Stimulated activated CD4-positive, alpha-beta T cell treated with anti-CD3 and anti-CD28 coated beads, Interleukin-1b, Interleukin-23, amount 100 ng/mL, for 24 hours (primary cell): Measurements from ENCODE around the gene DCBLD2.

Experiments
- DNase-seq, 4 experiments: peaks; one replicate each; pipeline ENCODE4 v3.0.0-alpha.2; 2020; ENCODE audit warnings: low read depth in 4 of 4, low spot score in 1 of 4

DCBLD2 gene

GRCh38 chr3:98829246-98829832 is 72.2 kb downstream of the DCBLD2 start:
- no peak for DNase-seq

DNA sequence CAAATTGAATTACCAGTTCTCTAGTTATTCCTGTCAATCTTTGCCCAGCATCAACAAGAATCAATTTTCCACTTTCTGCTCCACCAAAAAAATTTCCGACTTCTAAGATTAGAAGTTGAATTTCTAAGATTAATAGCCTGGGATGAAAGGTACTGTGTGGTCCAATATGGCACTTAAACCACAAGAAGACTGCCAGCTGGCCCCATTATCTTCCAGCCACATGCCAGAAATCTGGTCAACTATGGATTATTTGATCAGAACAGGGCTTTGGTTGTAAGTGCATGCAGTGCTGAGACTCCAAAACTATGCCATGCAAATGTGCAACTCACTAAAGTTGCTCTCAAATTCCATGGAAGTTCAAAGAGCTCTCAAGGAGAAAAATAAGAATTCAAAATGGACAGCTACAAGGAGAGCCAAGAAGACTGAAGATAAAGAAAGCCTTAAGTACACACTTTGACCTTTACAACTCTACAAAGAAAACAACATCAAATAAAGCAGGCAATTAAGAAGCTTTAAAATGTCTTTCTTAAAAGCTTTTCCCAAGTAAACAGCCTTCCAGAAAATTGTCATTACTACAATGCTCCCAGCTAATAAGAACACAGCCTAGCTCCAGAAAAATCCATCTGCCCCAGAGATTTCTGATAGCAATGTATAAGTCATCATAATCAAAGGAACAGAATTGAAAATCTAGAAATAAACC is 74.1 kb downstream of the DCBLD2 start:
- no peak for DNase-seq

- DNase-seq: no peak
Observed at GRCh38 chr3:98826126-98826525, 75.4 kb downstream of the DCBLD2 start.

DNA sequence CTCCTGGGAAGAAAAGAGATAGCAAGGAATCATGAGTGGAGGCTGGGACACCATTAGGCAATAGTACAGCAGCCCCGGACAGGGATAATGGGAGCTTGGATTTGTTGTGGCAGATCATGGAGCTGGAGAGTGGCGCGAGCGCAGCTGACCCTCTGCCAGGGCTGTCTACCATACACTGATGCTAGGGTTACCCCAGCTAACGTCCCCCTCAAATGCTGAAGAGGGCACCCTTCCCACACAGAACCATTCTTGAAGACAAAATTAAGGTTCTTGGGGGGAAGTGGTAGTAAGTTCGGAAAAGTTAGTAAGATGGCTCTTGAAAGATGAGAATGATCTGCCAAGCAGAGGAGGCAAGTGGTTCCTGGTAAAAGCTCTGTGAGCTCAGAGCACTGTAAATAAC is 77.2 kb downstream of the DCBLD2 start:
- no peak for DNase-seq

GRCh38 chr3:98823791-98824190 is 77.7 kb downstream of the DCBLD2 start:
- no peak for DNase-seq

DNA sequence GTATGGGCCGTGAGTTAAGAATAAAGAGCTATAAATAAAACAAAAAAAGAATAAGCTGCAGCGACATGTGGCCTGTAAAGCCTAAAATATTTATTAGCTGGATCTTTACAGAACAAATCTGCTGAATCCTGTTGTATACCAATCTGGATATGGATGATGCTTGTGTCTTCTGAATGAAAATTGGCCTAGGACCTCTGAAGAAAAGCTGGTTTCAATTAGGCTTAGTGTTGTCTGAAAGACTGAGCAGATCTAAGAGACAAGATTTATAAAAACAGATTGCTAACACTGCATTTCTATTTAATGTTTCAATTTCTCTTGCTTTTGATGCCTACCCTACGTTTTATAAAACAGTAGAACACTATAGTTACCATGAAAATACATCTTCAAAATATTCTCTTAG is 80.4 kb downstream of the DCBLD2 start:
- DNase-seq: no peak

- no peak for DNase-seq
Observed at GRCh38 chr3:98817547-98818041, 83.9 kb downstream of the DCBLD2 start.

DNA sequence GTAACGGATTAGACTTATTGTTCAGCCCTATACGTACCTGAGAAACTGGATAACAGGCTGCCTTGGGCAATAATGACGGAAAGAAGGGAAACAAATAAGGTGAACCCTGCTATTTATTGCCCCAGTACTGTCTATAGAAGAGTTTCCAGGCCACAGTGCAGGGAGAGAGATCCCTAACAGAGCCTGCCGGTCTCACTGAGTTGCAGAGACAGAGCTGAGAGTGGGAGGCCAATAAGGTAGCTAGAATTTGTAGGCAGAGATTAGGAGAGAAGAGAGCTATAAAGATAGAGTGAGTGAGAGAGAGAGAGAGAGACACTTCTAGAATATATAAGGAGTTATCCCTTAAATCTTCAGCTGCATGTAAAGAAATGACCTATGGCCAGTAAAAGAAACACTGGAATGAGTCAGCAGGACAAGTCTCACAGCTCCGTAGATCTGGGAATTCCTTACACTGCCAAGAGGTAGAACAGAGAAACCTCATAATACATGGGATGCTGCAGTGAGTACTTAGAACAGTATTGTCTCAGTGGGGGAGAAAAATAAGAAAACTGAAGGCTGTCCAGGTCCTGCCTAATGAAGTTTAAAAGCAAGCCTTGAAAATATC is 86.6 kb downstream of the DCBLD2 start:
- no peak for DNase-seq

- DNase-seq: no peak
Observed at GRCh38 chr3:98812851-98813374, 88.6 kb downstream of the DCBLD2 start.

GRCh38 chr3:98811048-98811447 is 90.4 kb downstream of the DCBLD2 start:
- no peak for DNase-seq

DNA sequence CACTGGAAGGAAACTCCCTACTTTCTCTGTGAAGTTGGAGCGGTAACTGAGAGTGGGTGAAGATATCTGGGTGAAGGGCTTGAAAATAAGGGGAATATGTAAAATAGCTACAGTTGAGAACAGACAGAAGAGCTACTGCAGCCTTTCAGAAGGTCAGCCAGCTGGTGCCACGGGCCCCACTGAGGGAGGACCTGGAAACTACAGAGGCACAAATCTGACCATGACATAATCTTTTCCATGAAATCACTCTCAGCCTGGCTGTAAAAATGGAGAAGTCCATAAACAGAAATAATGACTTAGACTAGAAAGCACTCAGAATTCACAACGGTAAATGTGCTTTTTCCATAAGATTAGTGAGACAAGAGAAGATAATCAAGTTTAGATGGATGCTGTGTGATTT is 91.9 kb downstream of the DCBLD2 start:
- DNase-seq: no peak

- DNase-seq: no peak
Observed at GRCh38 chr3:98808071-98808470, 93.4 kb downstream of the DCBLD2 start.

- no peak for DNase-seq
Observed at GRCh38 chr3:98807561-98807960, 93.9 kb downstream of the DCBLD2 start.

DNA sequence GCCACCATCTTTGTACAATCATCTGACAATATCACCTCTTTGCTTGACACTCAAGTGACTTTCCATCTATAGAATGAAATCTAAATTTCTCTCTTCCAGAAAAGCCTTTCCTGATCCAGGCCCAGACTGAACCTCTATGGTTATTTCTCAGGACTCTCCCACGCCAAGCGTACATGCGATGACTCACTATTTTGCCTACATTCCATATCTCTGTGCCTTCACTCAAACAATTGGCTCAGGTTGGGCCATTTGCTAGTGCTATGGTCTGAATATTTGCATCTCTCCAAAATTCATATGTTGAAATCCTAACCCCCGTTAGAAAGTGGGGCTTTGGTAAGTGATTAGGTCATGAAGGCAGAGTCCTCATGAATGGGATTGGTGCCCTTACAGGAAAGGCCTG is 94.5 kb downstream of the DCBLD2 start:
- no peak for DNase-seq

DNA sequence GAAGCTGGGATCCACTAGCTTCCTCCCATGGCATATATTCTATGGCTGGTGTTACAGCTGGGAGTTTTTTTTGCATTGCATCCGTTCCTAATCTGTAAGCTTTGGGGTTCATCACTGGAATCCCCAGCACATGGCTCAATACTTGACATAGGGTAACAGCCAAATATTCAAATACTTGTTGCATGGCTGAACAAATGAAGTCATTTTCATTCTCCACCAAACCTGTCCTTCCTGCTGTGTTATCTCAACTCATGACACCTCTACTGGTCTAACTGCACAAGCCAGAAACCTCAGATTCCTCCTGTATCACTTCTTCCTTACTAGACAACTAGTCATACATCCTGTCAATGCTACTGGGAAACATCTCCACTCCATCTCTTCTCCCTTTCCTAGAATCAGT is 95.0 kb downstream of the DCBLD2 start:
- no peak for DNase-seq

DNA sequence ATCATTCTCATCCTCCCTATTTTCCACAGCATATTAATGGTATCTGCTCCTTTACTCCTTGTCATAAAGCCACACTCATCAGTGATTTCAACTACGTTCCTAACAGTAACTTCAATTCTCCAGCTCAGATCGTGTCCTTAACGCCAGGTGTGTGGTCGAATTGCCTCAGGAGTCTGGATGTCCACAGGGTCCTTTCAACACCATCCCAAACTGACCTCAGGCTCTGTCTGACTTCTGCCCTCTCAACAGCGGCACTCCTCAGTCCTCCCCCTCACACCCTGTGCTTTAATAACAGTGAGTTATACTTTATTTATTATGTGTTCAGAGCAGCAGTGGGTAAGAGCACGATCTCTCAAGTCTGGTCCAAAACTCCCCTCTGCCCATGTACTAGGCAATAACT is 95.9 kb downstream of the DCBLD2 start:
- no peak for DNase-seq

DNA sequence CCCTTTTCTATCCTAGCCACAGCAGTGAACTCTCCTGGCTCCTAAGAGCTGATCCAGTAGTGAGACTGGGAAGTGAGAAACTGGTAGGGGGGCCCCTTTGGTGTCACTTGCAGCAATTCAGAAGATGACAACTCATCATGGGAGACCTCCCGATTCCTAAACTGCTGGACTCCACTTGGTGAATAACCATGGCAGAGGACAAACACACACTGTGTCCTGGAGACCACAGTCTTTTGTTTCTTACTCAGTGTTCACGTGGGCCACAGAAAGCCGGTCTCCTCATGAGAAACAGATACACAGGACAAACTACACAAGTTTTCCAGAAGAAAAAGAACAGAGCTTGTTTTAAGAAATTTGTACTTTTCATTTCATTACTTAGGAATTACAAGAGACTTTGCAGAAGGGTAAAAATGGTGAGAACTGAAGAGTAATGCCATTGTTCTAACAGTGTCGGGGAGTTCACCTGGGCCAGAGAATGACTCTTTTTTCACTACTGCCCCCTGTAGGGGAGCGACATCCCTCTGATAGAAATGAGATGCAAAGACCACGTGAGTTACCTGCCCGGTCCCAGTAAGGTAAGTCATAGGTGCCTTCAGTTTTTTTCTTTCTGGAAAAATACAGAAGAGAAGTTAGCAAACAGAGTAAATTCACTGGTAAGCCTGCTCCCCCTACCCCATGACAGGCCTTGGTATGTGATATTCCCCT is 100.3 kb downstream of the DCBLD2 start:
- DNase-seq: no peak

- no peak for DNase-seq
Observed at GRCh38 chr3:98800401-98800800, 101.1 kb downstream of the DCBLD2 start.

DNA sequence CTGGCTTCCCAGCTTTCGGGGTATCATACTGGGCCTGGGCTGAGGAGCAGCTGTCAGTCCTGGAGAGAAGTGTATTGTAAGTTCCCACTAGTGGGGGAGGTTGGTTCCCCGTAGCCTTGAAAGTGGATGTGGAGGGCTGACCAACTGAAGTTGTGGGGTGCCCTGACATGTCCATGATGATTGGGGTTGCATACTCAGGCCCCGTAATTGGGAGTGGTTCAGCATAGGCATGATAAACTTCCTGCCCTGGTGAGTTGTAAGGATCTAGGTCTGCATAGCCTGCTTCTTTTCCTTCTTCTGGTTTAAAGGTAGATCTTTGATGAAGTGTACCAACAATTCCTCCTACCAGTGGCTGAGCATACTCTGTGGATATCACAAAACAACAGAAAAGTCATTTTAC is 102.0 kb downstream of the DCBLD2 start:
- no peak for DNase-seq

DNA sequence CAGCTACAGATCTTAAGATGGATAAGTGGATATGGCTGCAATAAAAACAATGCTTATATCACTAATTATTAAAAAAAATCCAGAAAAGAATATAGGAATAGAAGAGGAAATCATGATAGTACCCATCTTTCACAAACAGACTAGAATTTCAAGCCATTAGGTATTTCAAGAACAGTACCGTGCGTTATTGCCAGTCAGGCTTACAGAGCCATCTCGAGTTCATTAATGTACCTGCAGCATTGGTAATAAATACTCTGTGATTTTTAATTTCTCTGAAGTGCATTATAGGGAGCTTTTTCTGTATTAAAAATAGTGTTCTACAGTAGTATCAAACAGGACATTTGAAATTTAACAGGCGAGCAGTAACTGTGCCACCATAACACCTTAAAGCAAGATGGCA is 102.7 kb downstream of the DCBLD2 start:
- DNase-seq: no peak

DNA sequence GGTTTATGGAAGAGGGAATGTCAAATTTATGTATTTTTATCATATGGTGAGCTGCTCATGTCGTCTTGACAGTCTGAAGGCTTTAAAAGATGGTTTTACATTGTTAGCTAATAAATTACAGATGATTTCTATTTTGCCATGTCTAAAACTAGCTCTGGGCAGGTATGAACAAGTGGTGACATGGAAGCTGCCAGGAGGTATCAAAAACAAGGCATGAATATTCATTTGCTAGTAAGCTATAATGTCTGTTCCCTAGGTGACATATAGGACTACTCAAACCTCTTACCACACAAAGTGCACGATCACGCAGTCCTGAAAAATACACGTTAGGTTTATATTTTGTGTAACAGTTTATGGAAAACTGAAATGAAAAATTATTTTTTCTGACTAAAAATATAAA is 103.6 kb downstream of the DCBLD2 start:
- DNase-seq: no peak

- DNase-seq: no peak
Observed at GRCh38 chr3:98796334-98796733, 105.2 kb downstream of the DCBLD2 start.
